ENCODE results near the gene WDFY4. TPM values are rescaled to one million over a fixed set of nuclear protein-coding genes. Genes with fewer than 3 reads are reported as not detected.

The WDFY4 gene
- total and polyA plus RNA-seq, 2 of the 4 experiments (the other 2 are of a cell fraction), result not detected

GRCh38 chr10:48881937-48882336, 197.3 kb downstream of the WDFY4 start:
- WGBS, 2 experiments (ENCODE audit: extremely low coverage in 2 of 2, insufficient read length in 1 of 2), result no CpG with 5 or more reads among the region's 1 CpG
- Histone ChIP-seq H3K23ac (ENCODE audit: low read depth, low read length) (no peak overlapping the region), H2AK9ac (replicated peaks; ENCODE audit: low read depth, low read length, poor library complexity) (no peak overlapping the region), H3K4me1 (ENCODE audit: control insufficient read depth, insufficient read depth, low read length) (no peaks in the 10 kb centered on the region), H3K4ac (ENCODE audit: low read depth, low read length) (no peak overlapping the region), H4K20me1 (ENCODE audit: insufficient read depth, low read length) (no peaks in the 10 kb centered on the region), H2BK5ac (ENCODE audit: low read depth, low read length, poor library complexity, severe bottlenecking) (no peak overlapping the region), H4K5ac (ENCODE audit: low read depth, low read length) (no peak overlapping the region), H2BK15ac (ENCODE audit: low read depth, low read length) (no peak overlapping the region), H3K14ac (replicated peaks; ENCODE audit: low read depth, low read length) (no peak overlapping the region), H2AFZ (replicated peaks; ENCODE audit: low read length, poor library complexity) (no peak overlapping the region), H3K27me3 (ENCODE audit: control insufficient read depth, insufficient read depth, low read length) (peaks cover 6% of the 10 kb centered on the region), H4K91ac (ENCODE audit: insufficient read depth, low read depth, low read length) (no peak overlapping the region), H3K9me3 (ENCODE audit: control insufficient read depth, insufficient read depth, low read length) (no peaks in the 10 kb centered on the region), H3K36me3 (ENCODE audit: control insufficient read depth, insufficient read depth, low read length) (no peaks in the 10 kb centered on the region), H3K18ac (ENCODE audit: low read depth, low read length) (no peak overlapping the region), H4K8ac (ENCODE audit: low read depth in 2 of 2, low read length in 2 of 2) (no peak overlapping the region), H2AK5ac (ENCODE audit: low read depth, low read length) (no peak overlapping the region), H2BK120ac (ENCODE audit: low read depth, low read length) (no peak overlapping the region), H3K79me1 (ENCODE audit: low read depth in 1 of 2, low read length in 2 of 2) (no peaks in the 10 kb centered on the region), H3K56ac (ENCODE audit: extremely low read depth, insufficient read depth, low read length) (no peak overlapping the region), H3K27ac (ENCODE audit: insufficient read depth, low read length) (no peak overlapping the region), H3K4me2 (ENCODE audit: low read depth, low read length) (no peak overlapping the region), H3K9ac (ENCODE audit: low read depth, low read length) (no peak overlapping the region), H3K4me3 (ENCODE audit: insufficient read depth, low read depth, low read length) (no peak overlapping the region), H3K9me1 (ENCODE audit: insufficient read depth, low read length) (no peaks in the 10 kb centered on the region), H2BK20ac (ENCODE audit: low read depth, low read length) (no peak overlapping the region)
- ATAC-seq (ENCODE audit: low read depth) (no peak), DNase-seq (no peak)
- POLR2A ChIA-PET (ENCODE audit: unreplicated experiment), result no interaction called here
- no peak for TF ChIP-seq RAD21 (IDR thresholded peaks at IDR 0.05; ENCODE audit: low read length)
- CTCF ChIA-PET, result no interaction called here
- intact Hi-C loops (cut with micrococcal nuclease), result no loop called here
- in situ Hi-C loops (cut with MboI; ENCODE audit: low sequenced_read_pairs), result no loop called here
- no TSS peak for BruUV-seq (replicated peaks)
- dilution Hi-C loops (cut with HindIII; ENCODE audit: low sequenced_read_pairs, unreplicated experiment), result no loop called here

All from IMR-90 (cell line).